Measurements from ENCODE around the gene ARHGDIA. TPM values are rescaled to one million over a fixed set of nuclear protein-coding genes. Genes with fewer than 3 reads are reported as not detected.

Gene ARHGDIA
- total RNA-seq, 1 experiment from 2014 or later = 306 TPM

DNA sequence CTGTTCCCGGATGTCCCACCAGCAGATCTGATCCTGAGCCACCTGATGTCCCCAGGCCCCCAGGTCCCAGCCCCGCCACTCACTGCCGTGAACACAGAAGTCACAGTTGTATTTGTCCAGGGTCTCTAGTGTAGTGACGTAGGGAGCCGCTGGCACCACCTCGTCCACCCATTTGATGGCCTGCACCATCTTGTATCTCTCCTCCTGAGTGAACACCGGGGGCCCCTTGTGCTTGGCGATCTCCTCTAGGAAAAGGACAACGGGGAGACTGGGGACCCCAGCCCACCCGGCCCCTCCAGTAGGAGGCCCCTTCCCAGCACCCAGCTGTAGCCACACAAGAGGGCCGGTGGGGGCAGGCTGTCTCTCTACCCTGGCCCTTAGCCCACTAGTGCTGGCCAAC, 37.7 kb upstream of the ARHGDIA start:
- no peak for DNase-seq (ENCODE audit: low read depth, low spot score)
- in situ Hi-C loops (cut with HindIII; ENCODE audit: low pct_unique_long_range_greater_than_20kb, low sequenced_read_pairs) = no loop called here

DNA sequence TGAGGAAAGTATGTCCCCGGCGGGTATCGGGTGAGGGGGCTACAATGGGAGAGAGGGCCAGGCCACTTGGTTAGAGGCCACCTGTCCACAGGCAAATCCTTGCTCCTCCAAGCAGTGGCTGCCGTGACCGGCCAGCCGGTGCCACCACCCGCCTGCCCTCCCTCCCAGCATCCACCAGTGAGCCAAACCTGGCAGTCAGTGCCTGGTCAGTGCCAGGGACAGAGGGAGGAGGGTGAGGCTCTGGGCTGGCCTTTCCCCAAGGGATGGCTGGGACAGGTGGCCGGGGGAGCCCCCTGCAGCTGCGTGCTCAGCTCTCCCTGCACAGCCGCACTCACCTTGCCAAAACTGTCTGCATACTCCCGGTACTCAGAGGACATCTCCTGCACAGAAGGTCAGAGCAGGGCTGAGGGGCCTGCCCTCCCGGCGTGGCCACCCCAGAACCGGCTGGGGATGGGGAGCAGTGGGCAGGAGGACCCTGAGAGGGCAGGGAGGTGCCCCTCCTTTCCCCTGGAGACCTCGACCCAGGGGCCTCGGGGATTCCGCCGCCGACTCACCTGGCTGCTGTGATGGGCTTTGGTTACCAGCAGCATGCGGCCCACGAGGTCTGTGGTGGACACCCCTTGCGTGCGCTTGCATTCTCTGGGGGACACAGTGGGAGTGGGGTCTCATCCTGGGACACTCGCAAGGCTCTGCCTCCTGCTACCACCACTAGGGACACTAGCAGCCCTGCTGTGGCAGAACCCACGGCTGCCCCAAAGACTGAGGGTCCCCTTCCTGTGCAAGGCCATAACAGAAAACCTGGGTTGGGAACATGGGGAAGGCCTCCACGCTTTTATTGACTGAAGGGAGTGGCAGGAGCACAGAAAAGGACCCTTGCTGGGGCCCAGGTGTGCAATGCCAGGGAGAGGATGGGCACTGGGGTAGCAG, 36.3 kb upstream of the ARHGDIA start:
- DNase-seq (ENCODE audit: low read depth, low spot score) = no peak
- in situ Hi-C loops (cut with HindIII; ENCODE audit: low pct_unique_long_range_greater_than_20kb, low sequenced_read_pairs) = no loop called here

DNA sequence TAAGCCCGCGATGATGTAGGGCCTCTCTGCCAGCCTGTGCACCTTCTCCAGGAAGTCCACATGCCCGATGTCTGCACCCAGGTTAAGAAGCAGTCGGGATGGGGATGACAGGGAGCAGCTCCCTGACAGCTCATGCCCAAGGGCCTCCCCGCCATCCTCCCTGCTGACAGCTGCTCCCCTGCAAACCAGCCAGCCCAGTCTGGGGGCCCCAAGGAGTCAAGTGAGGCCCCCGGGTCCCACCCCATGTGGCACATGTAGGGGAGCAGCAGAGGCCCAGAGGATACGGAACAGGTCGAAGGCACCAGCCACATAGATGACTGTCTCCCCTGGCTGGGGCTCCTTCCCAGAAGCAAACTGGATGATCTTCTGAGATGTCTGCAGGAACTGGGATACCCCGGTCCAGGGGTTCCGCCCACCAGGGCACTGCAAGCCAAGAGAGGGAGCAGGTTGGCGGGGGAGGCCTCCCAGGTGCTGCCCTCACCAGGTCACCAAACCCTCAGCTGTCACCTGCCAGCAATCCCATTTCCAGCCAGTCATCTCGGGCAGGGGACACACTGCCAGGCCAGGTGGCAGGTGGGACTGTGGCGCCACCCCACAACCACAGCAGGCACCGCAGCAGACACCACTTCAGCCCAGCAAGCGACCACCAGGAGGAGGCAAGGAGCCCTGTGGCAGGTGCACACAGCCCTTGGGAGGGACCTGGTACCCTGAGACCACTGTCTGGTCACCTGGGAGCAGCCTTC, 35.5 kb upstream of the ARHGDIA start:
- in situ Hi-C loops (cut with HindIII; ENCODE audit: low pct_unique_long_range_greater_than_20kb, low sequenced_read_pairs) = no loop called here
- no peak for DNase-seq (ENCODE audit: low read depth, low spot score)

DNA sequence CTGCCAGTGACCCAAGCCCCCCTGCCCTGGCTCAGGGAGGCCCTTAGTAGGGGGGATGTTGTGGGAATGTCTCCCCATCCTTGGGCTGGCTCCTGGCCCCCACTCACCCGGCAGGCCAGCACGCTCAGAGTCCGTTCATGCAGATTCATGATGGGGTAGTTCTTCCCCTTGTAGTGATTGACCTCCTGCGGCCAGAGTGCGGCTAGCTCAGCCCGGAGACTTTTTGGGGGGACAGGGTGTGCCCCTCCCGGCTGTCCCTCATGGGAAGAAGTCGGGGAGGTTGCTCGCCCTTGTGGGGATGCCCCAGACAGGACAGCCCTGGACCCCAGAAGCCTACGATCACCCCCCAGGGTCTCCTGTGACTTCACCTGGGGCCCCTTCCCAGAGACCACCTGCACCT, 34.9 kb upstream of the ARHGDIA start:
- in situ Hi-C loops (cut with HindIII; ENCODE audit: low pct_unique_long_range_greater_than_20kb, low sequenced_read_pairs) = no loop called here
- no peak for DNase-seq (ENCODE audit: low read depth, low spot score)

DNA sequence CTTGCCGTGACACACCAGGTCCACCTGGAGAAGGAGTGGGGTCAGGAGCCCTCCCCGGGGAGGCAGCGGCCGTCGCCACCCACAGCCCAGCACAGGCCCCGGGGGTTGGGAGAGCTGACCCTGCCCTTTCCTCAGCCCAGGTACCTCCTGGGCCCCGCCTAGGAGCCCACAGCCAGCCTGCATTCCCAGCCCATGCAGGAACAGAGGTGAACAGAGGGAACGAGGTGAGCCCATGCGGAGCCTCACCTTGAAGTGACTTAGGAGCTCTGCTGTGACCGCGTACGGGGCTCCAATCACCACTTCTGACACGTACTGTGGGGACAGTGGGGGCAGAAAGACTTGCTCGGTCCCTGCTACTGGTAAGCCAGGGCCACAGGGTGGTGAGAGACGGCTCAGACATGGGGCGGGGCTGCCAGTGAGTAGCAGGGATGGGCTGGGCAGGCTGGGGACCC, 34.3 kb upstream of the ARHGDIA start:
- in situ Hi-C loops (cut with HindIII; ENCODE audit: low pct_unique_long_range_greater_than_20kb, low sequenced_read_pairs) = no loop called here
- no peak for DNase-seq (ENCODE audit: low read depth, low spot score)

DNA sequence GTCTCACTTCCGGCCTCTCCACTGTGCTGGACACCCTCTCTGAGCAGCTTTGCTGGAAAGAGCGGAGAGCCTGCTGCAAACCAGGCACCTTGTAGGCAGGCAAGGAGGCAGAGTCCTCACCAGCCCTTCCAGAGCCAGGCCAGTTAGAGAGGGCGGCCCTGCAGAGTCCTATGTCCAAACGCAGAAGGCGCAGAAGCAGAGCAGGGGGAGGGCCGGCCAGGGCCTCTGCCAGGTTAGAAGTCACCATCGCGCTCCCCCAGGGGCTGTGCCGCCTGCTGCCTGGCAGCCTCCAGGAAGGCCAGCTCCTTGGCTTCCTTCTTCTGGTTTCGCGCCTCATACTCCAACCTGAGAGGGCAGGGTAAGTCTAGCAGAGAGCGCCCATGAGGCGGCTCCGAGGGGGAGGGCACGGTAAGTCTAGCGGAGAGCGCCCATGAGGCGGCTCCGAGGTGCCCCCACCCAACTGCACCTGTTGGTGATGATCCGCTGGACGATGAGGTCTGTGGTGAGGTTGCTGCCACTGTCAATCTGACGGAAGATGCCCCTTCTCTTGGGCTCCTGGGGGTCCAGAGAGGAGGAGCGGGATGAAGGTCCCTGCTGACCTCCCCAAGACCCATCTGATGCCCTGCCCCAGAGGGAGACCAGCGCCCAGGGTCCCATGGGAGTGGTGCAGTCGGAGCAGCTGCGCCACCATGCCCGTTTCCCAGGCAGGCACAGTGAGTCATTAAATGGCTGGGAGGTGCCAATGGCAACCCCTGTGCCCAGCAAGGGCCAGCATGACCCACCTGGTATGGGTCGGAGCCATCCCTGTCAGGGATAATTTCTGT, 33.7 kb upstream of the ARHGDIA start:
- in situ Hi-C loops (cut with HindIII; ENCODE audit: low pct_unique_long_range_greater_than_20kb, low sequenced_read_pairs) = no loop called here
- DNase-seq (ENCODE audit: low read depth, low spot score) = no peak

DNA sequence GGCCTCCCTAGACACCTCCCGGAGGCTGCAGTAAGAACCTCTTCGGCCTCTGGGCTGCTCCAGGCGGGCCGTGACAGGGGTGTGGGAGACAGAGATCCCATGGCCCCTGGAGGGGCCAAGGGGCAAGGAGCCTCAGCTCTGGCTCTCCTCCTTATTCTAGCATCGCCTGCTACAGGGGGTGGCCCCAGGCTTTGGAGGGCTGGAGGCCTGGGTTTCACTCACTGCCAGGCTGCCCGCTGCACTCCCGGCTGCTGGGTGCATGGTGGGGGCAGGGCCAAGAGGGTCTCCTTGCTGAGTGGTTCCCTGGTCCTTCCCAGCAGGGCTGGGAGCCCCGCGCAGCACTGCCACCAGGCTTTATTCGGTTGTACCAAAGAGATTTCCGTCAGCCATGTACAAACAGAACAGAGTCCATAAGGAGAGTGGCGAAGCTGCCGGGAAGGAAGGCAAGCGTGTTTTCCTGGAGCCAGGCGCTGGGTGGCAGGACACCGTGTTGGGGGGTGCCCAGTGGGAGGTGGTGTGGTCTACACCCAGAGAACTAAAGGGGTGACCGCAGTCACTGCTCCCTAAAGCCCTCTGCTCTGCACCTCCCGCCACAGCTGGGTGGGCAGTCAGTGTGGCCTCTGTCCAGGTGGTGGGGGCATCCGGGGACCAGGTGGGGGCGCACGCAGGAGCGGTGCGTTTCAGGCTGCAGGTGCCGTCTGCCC, 32.9 kb upstream of the ARHGDIA start:
- no peak for DNase-seq (ENCODE audit: low read depth, low spot score)
- in situ Hi-C loops (cut with HindIII; ENCODE audit: low pct_unique_long_range_greater_than_20kb, low sequenced_read_pairs) = no loop called here

DNA sequence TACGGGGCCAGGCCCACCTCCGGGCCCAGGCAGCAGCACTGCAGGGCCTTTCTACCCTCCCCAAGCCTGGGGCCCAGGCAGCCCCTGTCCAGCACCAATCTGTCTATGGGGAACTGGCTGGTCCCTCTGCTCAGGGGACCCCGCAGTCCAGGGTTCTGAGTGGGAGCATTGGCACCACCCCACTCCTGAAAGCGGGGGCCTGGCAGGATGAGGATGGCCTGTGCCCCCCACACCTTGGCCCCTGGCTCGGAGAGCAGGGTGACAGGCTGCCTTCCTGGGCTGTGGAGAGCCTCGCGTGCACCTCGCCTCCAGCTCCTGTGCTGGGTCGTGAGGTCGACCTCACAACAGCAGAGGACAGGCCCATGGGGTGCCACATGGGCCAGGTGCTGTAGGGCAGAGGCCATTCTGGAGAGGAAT, 32.3 kb upstream of the ARHGDIA start:
- in situ Hi-C loops (cut with HindIII; ENCODE audit: low pct_unique_long_range_greater_than_20kb, low sequenced_read_pairs) = no loop called here

DNA sequence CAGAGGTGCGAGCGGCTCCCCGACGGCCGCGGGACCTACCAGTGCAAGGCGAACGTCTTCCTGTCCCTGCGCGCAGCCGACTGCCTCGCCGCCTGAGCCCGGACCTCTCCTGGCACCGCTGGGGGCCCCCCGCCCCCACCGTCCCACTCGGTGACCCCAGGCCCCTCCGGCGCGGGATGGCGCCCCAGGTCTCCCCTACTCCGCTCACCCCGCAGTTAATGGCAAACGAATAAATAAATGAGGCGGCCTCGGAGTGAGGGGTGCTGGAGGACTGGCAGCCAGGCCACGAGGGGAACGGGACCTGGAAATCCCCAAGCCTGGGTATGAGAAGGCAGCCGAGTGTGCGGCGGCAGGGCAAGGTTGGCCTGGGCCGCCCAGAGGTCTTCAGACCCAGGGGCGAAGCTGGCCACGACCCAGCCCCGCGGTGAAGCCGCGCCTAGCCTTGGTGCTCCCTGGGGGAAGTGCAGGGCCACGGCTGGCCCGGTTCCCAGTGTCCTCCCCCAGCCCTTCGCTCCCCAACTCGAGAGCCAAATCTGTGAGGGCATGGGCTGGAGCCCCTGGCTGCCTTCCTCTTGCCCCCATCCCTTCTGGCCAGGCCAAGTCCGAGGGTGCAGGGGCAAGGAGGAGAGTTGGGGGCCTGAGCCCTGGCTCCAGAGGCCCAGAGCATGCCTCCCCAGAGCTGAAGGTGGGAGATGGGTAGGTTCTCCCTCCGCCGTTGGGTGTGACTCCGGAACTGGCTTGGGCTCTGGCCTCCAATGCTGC, 31.7 kb upstream of the ARHGDIA start:
- in situ Hi-C loops (cut with HindIII; ENCODE audit: low pct_unique_long_range_greater_than_20kb, low sequenced_read_pairs) = no loop called here
- no peak for DNase-seq (ENCODE audit: low read depth, low spot score)

More for the DNA sequence above, 32.3 kb upstream of the ARHGDIA start:
- no peak for DNase-seq (ENCODE audit: low read depth, low spot score)

DNA sequence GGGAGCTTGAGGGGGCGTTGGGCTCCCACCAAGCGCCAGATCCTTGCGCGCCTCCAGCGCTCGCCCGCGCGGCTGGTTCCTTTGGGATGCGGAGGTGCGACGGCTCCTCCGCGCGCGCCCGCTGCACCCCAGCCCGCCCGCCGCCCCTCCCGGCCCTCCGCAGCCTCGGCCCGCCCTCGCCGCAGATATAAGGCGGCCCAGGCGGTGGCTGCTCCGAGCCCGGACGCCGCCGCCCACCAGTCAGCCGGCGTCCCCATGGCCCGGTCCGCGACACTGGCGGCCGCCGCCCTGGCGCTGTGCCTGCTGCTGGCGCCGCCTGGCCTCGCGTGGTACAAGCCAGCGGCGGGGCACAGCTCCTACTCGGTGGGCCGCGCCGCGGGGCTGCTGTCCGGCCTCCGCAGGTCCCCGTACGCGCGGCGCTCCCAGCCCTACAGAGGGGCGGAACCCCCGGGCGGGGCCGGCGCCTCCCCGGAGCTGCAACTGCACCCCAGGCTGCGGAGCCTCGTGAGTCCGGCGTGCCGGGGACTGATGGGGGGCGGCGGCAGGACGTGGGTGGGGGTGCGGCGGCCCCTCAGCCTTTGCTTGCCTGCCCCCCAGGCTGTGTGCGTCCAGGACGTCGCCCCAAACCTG, 31.0 kb upstream of the ARHGDIA start, which contains the start of gene NPB:
TSS of gene NPB (plus strand) at position 216 of the 630 bp plus-strand sequence. CDS start at position 256, 40 bp downstream.
- in situ Hi-C loops (cut with HindIII; ENCODE audit: low pct_unique_long_range_greater_than_20kb, low sequenced_read_pairs) = no loop called here
- no peak for DNase-seq (ENCODE audit: low read depth, low spot score)

DNA sequence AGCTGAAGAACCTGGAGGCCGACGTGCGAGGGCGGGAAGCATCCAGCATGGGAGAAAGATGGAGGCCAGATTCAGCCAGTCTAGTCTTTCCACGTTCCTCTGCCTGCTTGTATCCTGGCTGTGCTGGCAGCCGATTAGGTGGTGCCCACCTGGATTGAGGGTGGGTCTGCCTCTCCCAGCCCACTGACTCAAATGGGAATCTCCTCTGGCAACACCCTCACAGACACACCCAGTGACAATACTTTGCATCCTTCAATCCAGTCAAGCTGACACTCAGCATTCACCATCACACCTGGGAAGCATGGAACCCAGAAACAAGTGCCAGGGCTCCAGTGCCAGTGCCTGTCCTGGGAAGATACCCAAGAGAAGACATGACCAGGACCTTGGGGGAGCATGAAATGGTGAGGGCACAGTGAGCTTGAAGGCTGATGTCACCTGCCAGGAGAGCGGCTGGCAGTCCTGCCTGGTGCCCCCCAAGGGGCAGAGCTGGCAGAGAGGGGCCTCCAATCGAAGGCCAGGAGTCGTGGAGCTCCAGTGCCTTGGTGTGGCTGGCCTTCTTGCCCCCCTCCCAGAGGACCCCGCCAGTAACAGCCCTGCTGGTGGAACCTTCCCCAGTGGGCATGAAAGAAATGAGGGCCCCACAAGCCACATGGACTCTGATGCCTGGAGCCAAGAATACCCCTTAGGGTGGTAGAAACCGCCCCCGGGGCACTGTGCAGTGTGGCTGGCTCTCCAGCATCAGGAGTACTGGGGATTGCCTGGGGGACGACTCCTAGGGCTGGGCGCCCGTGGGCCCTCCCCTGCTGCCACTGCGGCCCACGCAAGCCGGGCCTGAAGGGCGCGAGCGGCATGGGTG, 30.3 kb upstream of the ARHGDIA start:
- in situ Hi-C loops (cut with HindIII; ENCODE audit: low pct_unique_long_range_greater_than_20kb, low sequenced_read_pairs) = no loop called here
- DNase-seq (ENCODE audit: low read depth, low spot score) = no peak

DNA sequence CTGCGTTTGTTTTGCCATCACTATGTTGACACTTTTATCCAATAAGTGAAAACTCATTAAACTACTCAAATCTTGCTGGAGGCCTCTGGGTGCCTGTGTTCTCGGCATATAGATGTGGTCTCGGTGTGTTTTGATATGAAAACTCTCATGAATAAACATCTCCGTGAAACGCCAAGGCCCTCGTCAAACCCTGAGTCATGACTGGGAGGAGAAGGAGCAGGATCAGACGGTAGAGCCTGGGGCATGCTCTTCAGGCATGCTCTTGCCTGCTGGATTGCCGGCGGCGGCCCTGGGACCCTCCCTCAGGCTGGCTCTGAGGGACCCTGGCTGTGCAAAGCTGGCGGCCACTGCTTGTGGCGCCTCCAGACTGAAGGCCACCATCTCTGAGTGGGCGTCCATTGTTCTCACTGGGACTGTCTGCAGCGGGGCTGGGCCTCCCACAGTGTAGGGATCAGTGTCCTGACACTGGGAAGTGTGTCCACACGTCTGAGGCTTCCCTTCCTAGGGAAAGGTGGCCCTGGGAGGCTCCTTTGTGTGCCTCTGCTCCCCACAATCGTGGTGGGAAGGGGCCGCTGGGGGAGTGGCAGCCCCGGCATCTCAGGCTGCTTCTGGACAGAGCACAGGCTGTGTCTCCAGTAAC, 29.2 kb upstream of the ARHGDIA start:
- in situ Hi-C loops (cut with HindIII; ENCODE audit: low pct_unique_long_range_greater_than_20kb, low sequenced_read_pairs) = no loop called here
- DNase-seq (ENCODE audit: low read depth, low spot score) = no peak

DNA sequence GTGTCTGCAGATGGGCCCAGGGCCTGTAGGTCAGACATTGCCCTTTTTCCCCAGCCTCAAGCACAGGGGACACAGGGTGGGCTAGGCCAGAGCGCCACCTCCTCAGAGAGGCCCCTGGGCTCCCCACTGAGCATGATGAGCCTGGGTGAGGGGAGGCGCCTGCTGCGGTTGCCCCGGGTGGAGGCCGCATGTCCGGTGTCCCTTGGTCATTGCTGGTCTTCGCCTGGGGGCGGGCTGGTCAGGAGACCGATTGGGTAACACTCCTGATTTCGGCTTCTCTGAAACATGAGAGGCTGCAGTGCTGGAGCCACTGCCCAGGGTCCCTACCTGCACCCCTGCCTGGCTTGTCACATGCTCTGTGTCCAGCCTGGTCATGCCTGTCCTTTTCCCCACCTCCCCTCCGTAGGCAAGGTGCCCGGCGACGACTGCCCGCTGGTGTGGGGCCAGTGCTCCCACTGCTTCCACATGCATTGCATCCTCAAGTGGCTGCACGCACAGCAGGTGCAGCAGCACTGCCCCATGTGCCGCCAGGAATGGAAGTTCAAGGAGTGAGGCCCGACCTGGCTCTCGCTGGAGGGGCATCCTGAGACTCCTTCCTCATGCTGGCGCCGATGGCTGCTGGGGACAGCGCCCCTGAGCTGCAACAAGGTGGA, 28.5 kb upstream of the ARHGDIA start:
- DNase-seq (ENCODE audit: low read depth, low spot score) = no peak
- in situ Hi-C loops (cut with HindIII; ENCODE audit: low pct_unique_long_range_greater_than_20kb, low sequenced_read_pairs) = no loop called here

DNA sequence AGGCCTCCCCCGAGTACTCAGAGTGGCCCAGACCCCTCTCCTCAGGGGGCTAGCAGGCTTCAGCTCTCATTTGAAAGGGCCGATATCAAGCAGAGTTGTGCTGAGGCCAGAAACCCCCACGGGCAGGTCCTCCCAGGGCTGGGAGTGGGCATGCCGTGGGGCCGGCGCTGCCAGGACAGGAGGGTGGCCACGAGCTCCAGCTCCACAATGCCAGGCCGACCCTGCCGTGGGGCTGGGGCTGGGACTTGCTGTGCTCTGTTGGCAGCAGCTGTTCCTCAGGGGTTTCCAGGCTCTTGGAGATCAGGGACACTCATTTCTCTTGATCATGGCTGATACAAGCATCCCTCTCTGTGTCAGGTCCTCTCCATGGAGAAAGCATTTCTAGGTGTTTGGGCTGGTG, 27.7 kb upstream of the ARHGDIA start:
- no peak for DNase-seq (ENCODE audit: low read depth, low spot score)
- in situ Hi-C loops (cut with HindIII; ENCODE audit: low pct_unique_long_range_greater_than_20kb, low sequenced_read_pairs) = no loop called here
